SU-DHL-6 (cell line): ENCODE measurements around the gene YTHDF1.

Source experiments
- H2AFZ ChIP-seq: fragments of 200-600 bp; sonication (generic); 2 replicates; pipeline ENCODE4 v1.6.1; 2014; ENCODE audit warnings: low read depth, mild to moderate bottlenecking, moderate library complexity, mixed read lengths, antibody characterized with exemption, low read length; ENCODE audit not compliant: severe bottlenecking
- H3F3A ChIP-seq: fragments of 200-600 bp; shearing (Covaris generic); 2 replicates; pipeline ENCODE4 v1.6.0; 2016; ENCODE audit warnings: antibody characterized with exemption, mild to moderate bottlenecking; ENCODE audit not compliant: insufficient read depth
- H3K27ac ChIP-seq: fragments of 200-600 bp; sonication (generic); 2 replicates; pipeline ENCODE4 v1.5.1; 2016; ENCODE audit warnings: low read depth, mild to moderate bottlenecking, low read length, moderate library complexity, mixed read lengths
- H3K27me3 ChIP-seq: fragments of 200-600 bp; sonication (generic), shearing (Covaris generic); 2 replicates; pipeline ENCODE4 v1.6.0; 2014; ENCODE audit warnings: mild to moderate bottlenecking, low read length
- H3K36me3 ChIP-seq: fragments of 200-600 bp; sonication (generic); 2 replicates; pipeline ENCODE4 v1.6.1; 2014; ENCODE audit warnings: mild to moderate bottlenecking, low read length, mixed read lengths
- H3K4me2 ChIP-seq: fragments of 300-600, 200-600 bp; shearing (Covaris generic), sonication (generic); 2 replicates; pipeline ENCODE4 v1.6.0; 2014; ENCODE audit warnings: low read length, low read depth, mild to moderate bottlenecking; ENCODE audit not compliant: poor library complexity, severe bottlenecking
- H3K4me3 ChIP-seq: fragments of 200-600 bp; sonication (generic); 2 replicates; pipeline ENCODE4 v1.5.1; 2014; ENCODE audit warnings: antibody characterized with exemption, low read length, mild to moderate bottlenecking, mixed read lengths; ENCODE audit not compliant: insufficient read depth, poor library complexity, severe bottlenecking
- H3K79me2 ChIP-seq: fragments of 200-600 bp; sonication (generic); 2 replicates; pipeline ENCODE4 v1.6.1; 2014; ENCODE audit warnings: mild to moderate bottlenecking, low read length, moderate library complexity; ENCODE audit not compliant: insufficient read depth
- H3K9ac ChIP-seq: fragments of 200-600 bp; sonication (generic); 2 replicates; pipeline ENCODE4 v1.7.0; 2014; ENCODE audit warnings: mild to moderate bottlenecking, low read length
- H3K9me2 ChIP-seq: fragments of 200-600 bp; sonication (generic); replicated peaks from 2 replicates; pipeline ENCODE4 v1.6.1; 2014; ENCODE audit warnings: low read length; ENCODE audit not compliant: insufficient read depth
- H3K9me3 ChIP-seq: fragments of 200-600 bp; sonication (generic); 2 replicates; pipeline ENCODE4 v1.6.1; 2014; ENCODE audit warnings: low read length, mixed read lengths; ENCODE audit not compliant: insufficient read depth
- H4K20me1 ChIP-seq: fragments of 200-600 bp; sonication (generic); 2 replicates; pipeline ENCODE4 v1.6.1; 2014; ENCODE audit warnings: low read depth, mild to moderate bottlenecking, antibody characterized with exemption, low read length, moderate library complexity, mixed read lengths
- EZH2phosphoT487 ChIP-seq: fragments of 200-600 bp; sonication (generic), shearing (Covaris generic); conservative IDR thresholded peaks from 2 replicates; pipeline ENCODE4 v1.6.1; 2018; ENCODE audit warnings: mild to moderate bottlenecking, antibody characterized with exemption, low read length, moderate library complexity, mixed read lengths
- TF ChIP-seq, protein P1 (sequence below): fragments of 200-600 bp; sonication (generic); IDR thresholded peaks from one replicate; pipeline ENCODE4 v1.5.1; 2017; ENCODE audit warnings: antibody characterized with exemption, mild to moderate bottlenecking, low read length, moderate library complexity; ENCODE audit not compliant: insufficient read depth, poor library complexity, severe bottlenecking

YTHDF1 gene

DNA sequence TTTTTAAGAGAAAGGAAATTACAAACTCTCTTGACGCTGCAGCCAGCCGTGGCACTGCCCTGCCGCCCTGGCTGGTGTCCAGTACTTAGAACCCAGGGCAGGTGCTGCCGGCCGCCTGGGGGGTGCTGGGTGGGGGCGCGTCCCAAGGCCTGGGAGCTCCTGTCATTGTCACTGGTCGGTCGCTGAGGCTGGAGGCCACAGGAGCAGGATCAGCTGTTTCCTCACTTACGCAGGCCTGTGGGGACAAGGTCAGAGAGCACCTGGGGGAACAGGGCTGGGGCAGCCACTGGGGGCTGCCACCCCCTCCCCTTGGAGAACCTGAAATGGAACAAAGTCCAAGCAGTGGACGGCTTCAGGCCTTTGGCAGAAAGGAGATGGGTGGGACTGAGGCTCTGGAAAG lies 25.3 kb upstream of the YTHDF1 start:
- Histone ChIP-seq H3K36me3 (no peaks in the 10 kb centered on the region), H3K79me2 (no peaks in the 10 kb centered on the region), H3K27me3 (no peaks in the 10 kb centered on the region), H2AFZ (no peak overlapping the region), H3K27ac (no peak overlapping the region), H4K20me1 (no peaks in the 10 kb centered on the region), H3K9me3 (no peaks in the 10 kb centered on the region), H3K4me3 (no peak overlapping the region), H3K9ac (no peak overlapping the region), H3K4me2 (no peak overlapping the region), H3F3A (no peaks in the 10 kb centered on the region), H3K9me2 (no peaks in the 10 kb centered on the region)
- TF ChIP-seq, protein P1, sequence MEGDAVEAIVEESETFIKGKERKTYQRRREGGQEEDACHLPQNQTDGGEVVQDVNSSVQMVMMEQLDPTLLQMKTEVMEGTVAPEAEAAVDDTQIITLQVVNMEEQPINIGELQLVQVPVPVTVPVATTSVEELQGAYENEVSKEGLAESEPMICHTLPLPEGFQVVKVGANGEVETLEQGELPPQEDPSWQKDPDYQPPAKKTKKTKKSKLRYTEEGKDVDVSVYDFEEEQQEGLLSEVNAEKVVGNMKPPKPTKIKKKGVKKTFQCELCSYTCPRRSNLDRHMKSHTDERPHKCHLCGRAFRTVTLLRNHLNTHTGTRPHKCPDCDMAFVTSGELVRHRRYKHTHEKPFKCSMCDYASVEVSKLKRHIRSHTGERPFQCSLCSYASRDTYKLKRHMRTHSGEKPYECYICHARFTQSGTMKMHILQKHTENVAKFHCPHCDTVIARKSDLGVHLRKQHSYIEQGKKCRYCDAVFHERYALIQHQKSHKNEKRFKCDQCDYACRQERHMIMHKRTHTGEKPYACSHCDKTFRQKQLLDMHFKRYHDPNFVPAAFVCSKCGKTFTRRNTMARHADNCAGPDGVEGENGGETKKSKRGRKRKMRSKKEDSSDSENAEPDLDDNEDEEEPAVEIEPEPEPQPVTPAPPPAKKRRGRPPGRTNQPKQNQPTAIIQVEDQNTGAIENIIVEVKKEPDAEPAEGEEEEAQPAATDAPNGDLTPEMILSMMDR = no peak
- no peak for TF ChIP-seq EZH2phosphoT487

DNA sequence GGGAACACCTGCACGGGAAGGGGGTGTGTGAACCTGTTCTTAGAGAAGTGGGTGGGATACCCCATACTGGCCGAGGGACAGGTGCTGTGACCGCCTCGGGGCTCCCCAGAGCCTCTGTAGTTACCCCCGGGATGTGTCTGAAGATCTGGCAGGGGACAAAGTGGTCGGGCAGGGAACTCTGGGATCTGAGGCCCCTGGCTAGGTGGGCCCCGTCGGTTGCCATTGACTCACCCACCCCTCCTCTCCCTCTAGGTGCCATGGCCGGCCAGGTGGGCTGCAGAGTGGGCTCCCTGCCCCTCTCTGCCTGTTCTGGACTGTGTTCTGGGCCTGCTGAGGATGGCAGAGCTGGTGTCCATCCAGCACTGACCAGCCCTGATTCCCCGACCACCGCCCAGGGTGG lies 24.1 kb upstream of the YTHDF1 start:
- Histone ChIP-seq H3K27me3 (no peaks in the 10 kb centered on the region), H3K4me3 (no peak overlapping the region), H4K20me1 (no peaks in the 10 kb centered on the region), H3K9ac (no peak overlapping the region), H3K79me2 (no peaks in the 10 kb centered on the region), H2AFZ (no peak overlapping the region), H3K36me3 (no peaks in the 10 kb centered on the region), H3F3A (no peaks in the 10 kb centered on the region), H3K9me3 (no peaks in the 10 kb centered on the region), H3K9me2 (no peaks in the 10 kb centered on the region), H3K4me2 (no peak overlapping the region), H3K27ac (no peak overlapping the region)
- TF ChIP-seq, protein P1 = no peak
- no peak for TF ChIP-seq EZH2phosphoT487

DNA sequence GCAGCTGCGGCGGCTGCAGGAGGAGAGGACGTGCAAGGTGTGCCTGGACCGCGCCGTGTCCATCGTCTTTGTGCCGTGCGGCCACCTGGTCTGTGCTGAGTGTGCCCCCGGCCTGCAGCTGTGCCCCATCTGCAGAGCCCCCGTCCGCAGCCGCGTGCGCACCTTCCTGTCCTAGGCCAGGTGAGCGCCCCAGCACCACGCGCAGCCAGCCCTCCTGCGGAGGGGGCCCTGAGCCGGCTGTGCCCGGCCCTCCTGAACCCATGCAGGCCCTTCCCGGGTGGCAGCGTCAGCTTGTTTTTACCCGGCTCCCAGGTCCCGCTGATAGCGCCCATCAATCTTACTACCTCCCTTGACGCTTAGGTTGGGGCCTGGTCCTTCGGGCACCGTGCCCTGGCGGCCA lies 23.5 kb upstream of the YTHDF1 start:
- no peaks in the 10 kb centered on the region for H3K79me2 ChIP-seq
- H3K27me3 ChIP-seq = no peaks in the 10 kb centered on the region
- H3F3A ChIP-seq = no peaks in the 10 kb centered on the region
- no peak for TF ChIP-seq EZH2phosphoT487
- TF ChIP-seq, protein P1 = no peak
- H3K27ac ChIP-seq = no peak overlapping the region
- no peaks in the 10 kb centered on the region for H4K20me1 ChIP-seq
- no peak overlapping the region for H3K4me3 ChIP-seq
- H3K9ac ChIP-seq = no peak overlapping the region
- H2AFZ ChIP-seq = no peak overlapping the region
- no peaks in the 10 kb centered on the region for H3K9me3 ChIP-seq
- H3K9me2 ChIP-seq = no peaks in the 10 kb centered on the region
- no peaks in the 10 kb centered on the region for H3K36me3 ChIP-seq
- H3K4me2 ChIP-seq = no peak overlapping the region
